IMR-90 (cell line): Measurements from ENCODE around the gene DDX41. TPM values are rescaled to one million over a fixed set of nuclear protein-coding genes. Genes with fewer than 3 reads are reported as not detected.

Source experiments
- ATAC-seq: fragments of 200-7000 bp; cut with Tn5 transposase; 2 replicates; pipeline ENCODE4 v1.9.1; 2020; ENCODE audit warnings: low read depth, mild to moderate bottlenecking, moderate library complexity
- BruUV-seq: library from RNA; stranded (reverse); fragments of 400-500 nt; replicated peaks from 2 replicates; lab custom pipeline; 2021; lab: Mats Ljungman, UMichigan
- CTCF ChIA-PET: fragments of 300-600 bp; formaldehyde crosslinking; extraction: SDS; loops from one replicate; lab custom pipeline; 2021; ENCODE audit warnings: antibody characterized with exemption; lab: Yijun Ruan, JAX
- POLR2A ChIA-PET: fragments of 300-600 bp; sonication (Branson Sonifier 250); formaldehyde crosslinking; loops from one replicate; lab custom pipeline; 2022; ENCODE audit warnings: antibody characterized with exemption; ENCODE audit not compliant: unreplicated experiment; lab: Charles Lee
- DNase-seq: peaks from one replicate; pipeline ENCODE4 v3.0.0; 2013
- H2AFZ ChIP-seq: replicated peaks from 2 replicates; pipeline ENCODE3; 2013; ENCODE audit warnings: low read length, mild to moderate bottlenecking; ENCODE audit not compliant: poor library complexity
- H2AK5ac ChIP-seq: 2 replicates; pipeline ENCODE4 v1.6.1; 2013; ENCODE audit warnings: low read depth, low read length, inconsistent platforms
- H2AK9ac ChIP-seq: replicated peaks from 2 replicates; pipeline ENCODE3; 2013; ENCODE audit warnings: mild to moderate bottlenecking, low read depth, low read length, moderate library complexity; ENCODE audit not compliant: poor library complexity
- H2BK120ac ChIP-seq: 2 replicates; pipeline ENCODE4 v1.6.1; 2013; ENCODE audit warnings: low read depth, low read length, inconsistent platforms
- H2BK15ac ChIP-seq: 3 replicates; pipeline ENCODE4 v1.6.1; 2013; ENCODE audit warnings: low read depth, low read length, inconsistent platforms
- H2BK20ac ChIP-seq: 2 replicates; pipeline ENCODE4 v1.6.1; 2013; ENCODE audit warnings: low read depth, mild to moderate bottlenecking, inconsistent platforms, low read length, moderate library complexity
- H2BK5ac ChIP-seq: 2 replicates; pipeline ENCODE4 v1.6.1; 2013; ENCODE audit warnings: mild to moderate bottlenecking, low read depth, low read length, inconsistent platforms; ENCODE audit not compliant: poor library complexity, severe bottlenecking
- H3K14ac ChIP-seq: replicated peaks from 2 replicates; pipeline ENCODE4 v1.6.1; 2013; ENCODE audit warnings: low read depth, low read length, inconsistent platforms
- H3K18ac ChIP-seq: 2 replicates; pipeline ENCODE4 v1.6.1; 2013; ENCODE audit warnings: low read depth, low read length, control low read depth
- H3K23ac ChIP-seq: 2 replicates; pipeline ENCODE4 v1.6.1; 2013; ENCODE audit warnings: low read depth, low read length, inconsistent platforms
- H3K27ac ChIP-seq: 2 replicates; pipeline ENCODE4 v1.5.1; 2013; ENCODE audit warnings: mild to moderate bottlenecking, control low read depth, low read length; ENCODE audit not compliant: insufficient read depth
- H3K27me3 ChIP-seq: 2 replicates; pipeline ENCODE4 v1.6.1; 2013; ENCODE audit warnings: low read length; ENCODE audit not compliant: control insufficient read depth, insufficient read depth
- H3K36me3 ChIP-seq: 2 replicates; pipeline ENCODE4 v1.6.1; 2013; ENCODE audit warnings: low read length, mixed read lengths; ENCODE audit not compliant: control insufficient read depth, insufficient read depth
- H3K4ac ChIP-seq: 2 replicates; pipeline ENCODE4 v1.6.1; 2013; ENCODE audit warnings: low read depth, low read length, inconsistent platforms
- H3K4me1 ChIP-seq: 2 replicates; pipeline ENCODE4 v1.6.1; 2013; ENCODE audit warnings: low read length, mixed read lengths; ENCODE audit not compliant: control insufficient read depth, insufficient read depth
- H3K4me2 ChIP-seq: 2 replicates; pipeline ENCODE4 v1.6.1; 2013; ENCODE audit warnings: low read depth, mild to moderate bottlenecking, control low read depth, low read length, moderate library complexity
- H3K4me3 ChIP-seq: 2 replicates; pipeline ENCODE4 v1.5.1; 2013; ENCODE audit warnings: low read depth, mild to moderate bottlenecking, control low read depth, low read length, moderate library complexity; ENCODE audit not compliant: insufficient read depth
- H3K56ac ChIP-seq: 2 replicates; pipeline ENCODE4 v1.6.1; 2013; ENCODE audit warnings: low read length, inconsistent platforms; ENCODE audit not compliant: insufficient read depth; ENCODE audit errors: extremely low read depth
- H3K79me1 ChIP-seq, 2 experiments: 2 replicates each; pipeline ENCODE4 v1.6.1; 2013; ENCODE audit warnings: low read length in 2 of 2, inconsistent platforms in 1 of 2, low read depth in 1 of 2
- H3K9ac ChIP-seq: 2 replicates; pipeline ENCODE4 v1.6.1; 2013; ENCODE audit warnings: low read depth, low read length, control low read depth
- H3K9me1 ChIP-seq: 2 replicates; pipeline ENCODE4 v1.6.1; 2013; ENCODE audit warnings: low read length, inconsistent platforms; ENCODE audit not compliant: insufficient read depth
- H3K9me3 ChIP-seq: 2 replicates; pipeline ENCODE4 v1.6.1; 2013; ENCODE audit warnings: low read length; ENCODE audit not compliant: control insufficient read depth, insufficient read depth
- H4K20me1 ChIP-seq: 2 replicates; pipeline ENCODE4 v1.6.1; 2013; ENCODE audit warnings: low read length, inconsistent platforms; ENCODE audit not compliant: insufficient read depth
- H4K5ac ChIP-seq: 2 replicates; pipeline ENCODE4 v1.6.1; 2013; ENCODE audit warnings: mild to moderate bottlenecking, low read depth, low read length, control low read depth
- H4K8ac ChIP-seq, 2 experiments: 2 replicates each; pipeline ENCODE4 v1.6.1; 2013; ENCODE audit warnings: low read depth in 2 of 2, low read length in 2 of 2, control low read depth in 1 of 2, inconsistent platforms in 1 of 2
- H4K91ac ChIP-seq: 2 replicates; pipeline ENCODE4 v1.6.1; 2013; ENCODE audit warnings: low read depth, low read length, inconsistent platforms; ENCODE audit not compliant: insufficient read depth
- MAFK ChIP-seq: IDR thresholded peaks from 2 replicates; pipeline ENCODE4 v1.6.1; 2012; ENCODE audit warnings: low read depth, low read length, improper control_type of control experiment
- MAZ ChIP-seq: IDR thresholded peaks from 2 replicates; pipeline ENCODE4 v1.6.1; 2012; ENCODE audit warnings: low read depth, mild to moderate bottlenecking, low read length, improper control_type of control experiment, moderate library complexity, borderline replicate concordance
- RCOR1 ChIP-seq: IDR thresholded peaks from 2 replicates; pipeline ENCODE4 v1.6.1; 2012; ENCODE audit warnings: mild to moderate bottlenecking, low read length, improper control_type of control experiment; ENCODE audit not compliant: insufficient replicate concordance
- RFX5 ChIP-seq: IDR thresholded peaks from 2 replicates; pipeline ENCODE4 v1.8.0; 2012; ENCODE audit warnings: low read depth, mild to moderate bottlenecking, low read length, moderate library complexity
- SMC3 ChIP-seq: fragments of 150-350 bp; IDR thresholded peaks from 2 replicates; pipeline ENCODE4 v1.6.1; 2016; ENCODE audit warnings: low read depth, mild to moderate bottlenecking, antibody characterized with exemption, low read length, moderate library complexity
- WGBS, 2 experiments: methylation state at CpG; one replicate each; pipeline versions ENCODE4 v1.1.5 to v1.1.7; 2013; ENCODE audit warnings: missing lambda C conversion rate in 2 of 2; ENCODE audit not compliant: insufficient read length in 1 of 2; ENCODE audit errors: extremely low coverage in 2 of 2; 5-methylcytosine and 5-hydroxymethylcytosine counted together
- dilution Hi-C: fragments of 300-500 bp; cut with HindIII; formaldehyde crosslinking; loops from one replicate; pipeline ENCODE4 v1.14.3; 2018; ENCODE audit warnings: low sequenced_read_pairs; ENCODE audit not compliant: unreplicated experiment
- in situ Hi-C: fragments of 300-500 bp; cut with MboI; formaldehyde crosslinking; loops from 3 replicates; pipeline ENCODE4 v1.14.3; 2019; ENCODE audit warnings: low sequenced_read_pairs, inconsistent platforms, mixed read lengths
- intact Hi-C: fragments of 100-400 bp; cut with micrococcal nuclease; formaldehyde crosslinking; loops from 2 replicates; pipeline ENCODE4 v1.10.0; 2022
- polyA plus RNA-seq, 3 experiments: library from polyadenylated mRNA; depleted of rRNA; stranded (reverse); fragments of >200 nt; gene quantifications; 2 replicates each; pipeline ENCODE4 v1.2.3, GENCODE V29; 2012; ENCODE audit warnings: low replicate concordance in 1 of 3
- total RNA-seq: library from RNA; depleted of rRNA; stranded (reverse); fragments of >200 nt; gene quantifications from 2 replicates; pipeline ENCODE4 v1.2.3, GENCODE V29; 2012
- TF ChIP-seq, protein P1 (sequence below): fragments of 150-350 bp; IDR thresholded peaks from 2 replicates; pipeline ENCODE4 v1.6.1; 2017; ENCODE audit warnings: mild to moderate bottlenecking, antibody characterized with exemption, low read length, low read depth

Gene DDX41
- total and polyA plus RNA-seq, 2 of the 4 experiments (the other 2 are of a cell fraction): 130 to 170 TPM

DNA sequence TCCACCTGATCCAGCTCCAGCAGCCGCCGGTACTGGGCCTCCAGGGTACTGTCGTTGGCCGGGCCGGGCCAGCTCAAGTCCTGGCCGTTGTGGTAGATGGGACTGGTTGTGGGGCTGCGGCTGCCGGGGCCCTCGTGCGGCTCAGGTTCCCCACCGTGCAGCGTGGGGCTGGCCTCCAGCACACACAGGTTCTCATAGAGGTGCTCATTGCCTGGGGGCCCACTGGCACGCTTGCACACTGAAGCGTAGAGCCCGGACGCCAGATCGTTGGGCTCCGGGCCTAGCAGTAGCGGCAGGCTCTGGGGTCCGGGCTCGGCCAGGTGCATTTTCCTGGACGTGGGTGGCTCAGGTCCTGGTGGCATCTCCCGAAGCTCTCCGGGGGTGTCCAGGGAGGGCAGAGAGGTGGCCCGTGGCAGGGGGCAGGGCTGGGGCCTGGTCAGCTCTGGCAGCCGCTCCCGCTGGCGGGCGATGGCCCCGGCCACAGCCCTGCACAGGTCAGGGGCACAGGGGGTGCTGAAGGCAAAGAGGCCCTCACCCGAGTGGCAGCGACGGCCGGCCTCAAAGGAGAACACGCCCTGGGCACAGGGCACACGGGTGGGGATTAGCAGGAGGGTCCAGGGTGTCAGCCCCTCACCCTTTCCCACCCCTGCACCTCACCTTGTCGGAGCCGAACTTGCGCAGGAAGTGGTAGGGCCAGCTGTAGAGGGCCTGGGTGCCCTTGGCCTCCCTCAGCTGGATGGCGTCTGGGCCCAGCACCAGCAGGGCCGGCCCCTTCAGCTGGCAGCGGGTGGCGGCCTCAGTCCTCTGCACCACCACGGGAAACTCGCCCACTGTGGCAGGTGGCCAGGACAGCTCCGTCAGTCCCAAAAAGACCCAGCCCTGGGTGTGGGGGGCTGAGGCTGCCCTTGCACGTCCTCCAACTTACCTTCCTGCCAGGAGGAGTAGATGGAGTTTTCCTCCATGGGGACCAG, 12.4 kb downstream of the DDX41 start:
- no peak overlapping the region for H3K23ac ChIP-seq
- no peak overlapping the region for H2BK15ac ChIP-seq
- H2AFZ ChIP-seq: no peak overlapping the region
- no peak overlapping the region for H3K9ac ChIP-seq
- H3K36me3 ChIP-seq: peaks cover 6% of the 10 kb centered on the region
- no peak overlapping the region for H3K4me3 ChIP-seq
- H4K91ac ChIP-seq: no peak overlapping the region
- no peak overlapping the region for H2BK20ac ChIP-seq
- H2AK5ac ChIP-seq: no peak overlapping the region
- H4K5ac ChIP-seq: no peak overlapping the region
- ChIA-PET CTCF (interaction anchor here (0.8 kb wide), 1 partner anchor 100 kb away, joined by 4 read pairs; no protein-coding TSS in a partner anchor), POLR2A (interaction anchor here (1.0 kb wide), 1 partner anchor 9 kb away, joined by 3 read pairs; no protein-coding TSS in a partner anchor)
- H3K4me2 ChIP-seq: no peak overlapping the region
- H3K27me3 ChIP-seq: no peaks in the 10 kb centered on the region
- no peak overlapping the region for H3K18ac ChIP-seq
- no peaks in the 10 kb centered on the region for H4K20me1 ChIP-seq
- no peak overlapping the region for H2BK120ac ChIP-seq
- no peak overlapping the region for H3K4ac ChIP-seq
- H2AK9ac ChIP-seq: no peak overlapping the region
- ATAC-seq (no peak), DNase-seq (no peak)
- in situ Hi-C loops (no loop called here), intact Hi-C loops (no loop called here), dilution Hi-C loops (no loop called here)
- no peak overlapping the region for H4K8ac ChIP-seq
- no peaks in the 10 kb centered on the region for H3K9me3 ChIP-seq
- peaks cover 0 to 5% of the 10 kb centered on the region in 2 experiments; a peak in 1 of 4 replicates for H3K79me1 ChIP-seq
- 96% methylated on average over 10 of the region's 47 CpGs; no CpG with 5 or more reads in 1 of the 2 experiments for WGBS, 2 experiments
- no peak overlapping the region for H3K27ac ChIP-seq
- H3K4me1 ChIP-seq: peaks cover 10% of the 10 kb centered on the region; the same call in 1 of the 2 replicates
- no peak overlapping the region for H2BK5ac ChIP-seq
- 0 out of 2 replicates have a peak, but pooled peaks cover 3% of the 10 kb centered on the region for H3K9me1 ChIP-seq
- H3K14ac ChIP-seq: no peak overlapping the region
- no TSS peak for BruUV-seq
- TF ChIP-seq, protein P1, sequence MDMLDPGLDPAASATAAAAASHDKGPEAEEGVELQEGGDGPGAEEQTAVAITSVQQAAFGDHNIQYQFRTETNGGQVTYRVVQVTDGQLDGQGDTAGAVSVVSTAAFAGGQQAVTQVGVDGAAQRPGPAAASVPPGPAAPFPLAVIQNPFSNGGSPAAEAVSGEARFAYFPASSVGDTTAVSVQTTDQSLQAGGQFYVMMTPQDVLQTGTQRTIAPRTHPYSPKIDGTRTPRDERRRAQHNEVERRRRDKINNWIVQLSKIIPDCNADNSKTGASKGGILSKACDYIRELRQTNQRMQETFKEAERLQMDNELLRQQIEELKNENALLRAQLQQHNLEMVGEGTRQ: no peak
- TF ChIP-seq MAZ (no peak), RFX5 (no peak), RCOR1 (no peak), MAFK (no peak), SMC3 (no peak)
- no peak overlapping the region for H3K56ac ChIP-seq
